Kidney (tissue), 14 donors: ENCODE data around the gene WWOX. TPM values are rescaled to one million over a fixed set of nuclear protein-coding genes. Genes with fewer than 3 reads are reported as not detected.

Experiments
- DNase-seq, 5 donors: peaks; one replicate each; pipeline ENCODE4 v3.0.0-alpha.2; 2013 to 2020
- FAIRE-seq: peaks from 2 replicates; lab custom pipeline; 2012; peaks lifted over from hg19 to GRCh38; lab: Jason Lieb, UNC
- H3K27ac ChIP-seq, 2 donors: one replicate each; pipeline ENCODE4 v1.7.0; 2013; ENCODE audit warnings: low read depth in 2 of 2, low read length in 2 of 2, inconsistent platforms in 1 of 2
- H3K27me3 ChIP-seq: one replicate; pipeline ENCODE4 v1.7.1; 2013; ENCODE audit warnings: low read length, inconsistent platforms; ENCODE audit not compliant: control insufficient read depth, insufficient read depth
- H3K36me3 ChIP-seq, 3 donors: one replicate each; pipeline versions ENCODE4 v1.7.0 to v1.7.1; 2013; ENCODE audit warnings: low read length in 3 of 3, control low read depth in 1 of 3, inconsistent platforms in 1 of 3; ENCODE audit not compliant: insufficient read depth in 3 of 3, control insufficient read depth in 2 of 3
- H3K4me1 ChIP-seq, 3 donors: one replicate each; pipeline versions ENCODE4 v1.7.0 to v1.7.1; 2013; ENCODE audit warnings: low read length in 3 of 3, inconsistent platforms in 1 of 3, low read depth in 1 of 3; ENCODE audit not compliant: control insufficient read depth in 2 of 3, insufficient read depth in 2 of 3
- H3K4me3 ChIP-seq, 3 donors: one replicate each; pipeline versions ENCODE4 v1.7.0 to v1.8.1; 2013; ENCODE audit warnings: low read length in 3 of 3, control low read depth in 1 of 3, inconsistent platforms in 1 of 3
- H3K9ac ChIP-seq, 3 donors: one replicate each; pipeline versions ENCODE4 v1.7.0 to v1.7.1; 2013; ENCODE audit warnings: low read length in 3 of 3, control low read depth in 1 of 3, inconsistent platforms in 1 of 3
- H3K9me3 ChIP-seq, 3 donors: one replicate each; pipeline versions ENCODE4 v1.7.0 to v1.7.1; 2013; ENCODE audit warnings: low read length in 3 of 3, control low read depth in 1 of 3, inconsistent platforms in 1 of 3; ENCODE audit not compliant: control insufficient read depth in 2 of 3, insufficient read depth in 1 of 3
- CTCF ChIP-seq: IDR thresholded peaks from 3 replicates; pipeline ENCODE4 v1.5.1; 2012; ENCODE audit warnings: mild to moderate bottlenecking, moderate library complexity, borderline replicate concordance; ENCODE audit not compliant: insufficient read depth; ENCODE audit errors: extremely low read depth
- intact Hi-C: fragments of 100-400 bp; cut with DNase I; formaldehyde crosslinking; loops from one replicate; pipeline ENCODE4 v1.11.1; 2022
- polyA plus RNA-seq: library from polyadenylated mRNA; stranded (reverse); fragments of 350-450 nt; fragmentation: Illumina TruSeq; extraction: RNeasy Lipid Tissue Mini Kit (QIAGEN cat#74804); gene quantifications from one replicate; pipeline ENCODE4 v1.2.3, GENCODE V29; 2014; ENCODE audit warnings: low read depth, low replicate concordance; ENCODE audit not compliant: insufficient read depth
- total RNA-seq: library from RNA; stranded (reverse); fragmentation: NEBNext Ultra II Directional; extraction: Animal tissue kit (Norgen Biotek cat#: 25700); gene quantifications from one replicate; pipeline ENCODE4 v1.2.1, GENCODE V29; 2021
- donor health status: control.
- donor health status: control.
- donor health status: control.
- donor health status: control.
- donor health status: control.
- donor health status: DM: yes; HTN: yes; CAD: no.
- donor health status: Normal renal cell carcinoma (clear cell type).

Gene WWOX
- total and polyA plus RNA-seq, 2 donors from 2014 or later, result 22.5 to 30.3 TPM

GRCh38 chr16:78896280-78896679, 796.8 kb downstream of the WWOX start:
- DNase-seq (no peak), FAIRE-seq (no peak)
- Histone ChIP-seq H3K27ac (no peak overlapping the region), H3K9ac (no peak overlapping the region), H3K4me3 (no peak overlapping the region), H3K36me3 (no peaks in the 10 kb centered on the region), H3K9me3 (no peaks in the 10 kb centered on the region), H3K4me1 (no peaks in the 10 kb centered on the region), H3K27me3 (no peaks in the 10 kb centered on the region)
- intact Hi-C loops, result no loop called here
- TF ChIP-seq CTCF, result no peak

GRCh38 chr16:78897299-78897698, 797.8 kb downstream of the WWOX start:
- Histone ChIP-seq H3K4me1 (no peaks in the 10 kb centered on the region), H3K27ac (no peak overlapping the region), H3K4me3 (no peak overlapping the region), H3K9ac (no peak overlapping the region), H3K36me3 (no peaks in the 10 kb centered on the region), H3K9me3 (no peaks in the 10 kb centered on the region), H3K27me3 (no peaks in the 10 kb centered on the region)
- intact Hi-C loops, result no loop called here
- no peak for DNase-seq
- FAIRE-seq, result no peak
- no peak for TF ChIP-seq CTCF

GRCh38 chr16:78900044-78900811, 800.8 kb downstream of the WWOX start:
- intact Hi-C loops, result no loop called here
- H3K4me3 ChIP-seq, result no peak overlapping the region
- H3K36me3 ChIP-seq, result no peaks in the 10 kb centered on the region
- FAIRE-seq (no peak), DNase-seq (no peak)
- H3K27me3 ChIP-seq, result no peaks in the 10 kb centered on the region
- TF ChIP-seq CTCF, result no peak
- H3K27ac ChIP-seq, result no peak overlapping the region
- H3K9ac ChIP-seq, result no peak overlapping the region
- H3K4me1 ChIP-seq, result no peaks in the 10 kb centered on the region
- no peaks in the 10 kb centered on the region for H3K9me3 ChIP-seq
